Tibial nerve (tissue), 4 donors: ENCODE results near the gene DESI1.

Experiments
- EP300 ChIP-seq, 2 donors: sonication (generic); formaldehyde crosslinking; IDR thresholded peaks; one replicate each; pipeline ENCODE4 v1.6.1; 2017; ENCODE audit warnings: antibody characterized with exemption in 2 of 2, mild to moderate bottlenecking in 1 of 2
- TF ChIP-seq, protein P1 (sequence below), 5 experiments: fragments of 200-600 bp in 3 of 5; fragments of 450-650 bp in 2 of 5; sonication (generic) in 3 of 5; IDR thresholded peaks; one replicate each; pipeline ENCODE4 v1.5.1; 2016 to 2019; ENCODE audit warnings: antibody characterized with exemption in 5 of 5, mild to moderate bottlenecking in 3 of 5, moderate library complexity in 2 of 5

DNA sequence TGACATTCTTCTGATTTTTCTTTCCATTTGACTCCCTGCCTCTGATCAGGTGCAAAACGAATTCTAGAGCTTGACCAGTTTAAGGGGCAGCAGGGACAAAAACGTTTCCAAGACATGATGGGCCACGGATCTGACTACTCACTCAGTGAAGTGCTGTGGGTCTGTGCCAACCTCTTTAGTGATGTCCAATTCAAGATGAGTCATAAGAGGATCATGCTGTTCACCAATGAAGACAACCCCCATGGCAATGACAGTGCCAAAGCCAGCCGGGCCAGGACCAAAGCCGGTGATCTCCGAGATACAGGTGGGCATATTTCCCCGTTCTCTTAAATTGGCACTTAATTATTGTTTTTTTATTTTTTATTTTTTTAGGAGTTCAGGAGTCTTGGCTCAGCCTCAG lies 15.6 kb upstream of the DESI1 start:
- no peak for TF ChIP-seq EP300 (IDR thresholded peaks at IDR 0.05)
- TF ChIP-seq, protein P1, sequence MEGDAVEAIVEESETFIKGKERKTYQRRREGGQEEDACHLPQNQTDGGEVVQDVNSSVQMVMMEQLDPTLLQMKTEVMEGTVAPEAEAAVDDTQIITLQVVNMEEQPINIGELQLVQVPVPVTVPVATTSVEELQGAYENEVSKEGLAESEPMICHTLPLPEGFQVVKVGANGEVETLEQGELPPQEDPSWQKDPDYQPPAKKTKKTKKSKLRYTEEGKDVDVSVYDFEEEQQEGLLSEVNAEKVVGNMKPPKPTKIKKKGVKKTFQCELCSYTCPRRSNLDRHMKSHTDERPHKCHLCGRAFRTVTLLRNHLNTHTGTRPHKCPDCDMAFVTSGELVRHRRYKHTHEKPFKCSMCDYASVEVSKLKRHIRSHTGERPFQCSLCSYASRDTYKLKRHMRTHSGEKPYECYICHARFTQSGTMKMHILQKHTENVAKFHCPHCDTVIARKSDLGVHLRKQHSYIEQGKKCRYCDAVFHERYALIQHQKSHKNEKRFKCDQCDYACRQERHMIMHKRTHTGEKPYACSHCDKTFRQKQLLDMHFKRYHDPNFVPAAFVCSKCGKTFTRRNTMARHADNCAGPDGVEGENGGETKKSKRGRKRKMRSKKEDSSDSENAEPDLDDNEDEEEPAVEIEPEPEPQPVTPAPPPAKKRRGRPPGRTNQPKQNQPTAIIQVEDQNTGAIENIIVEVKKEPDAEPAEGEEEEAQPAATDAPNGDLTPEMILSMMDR (IDR thresholded peaks at IDR 0.05): no peak
